HL-60/S4 (cell line): ENCODE measurements around the gene NKX1-2.

Experiments
- in situ Hi-C: fragments of 300-500 bp; cut with MboI; formaldehyde crosslinking; loops from 2 replicates; pipeline ENCODE4 v1.14.3; 2022; ENCODE audit warnings: low sequenced_read_pairs

NKX1-2 gene

GRCh38 chr10:124476043-124476725 is 26.3 kb upstream of the NKX1-2 start:
- in situ Hi-C loops = no loop called here

GRCh38 chr10:124474514-124475070 is 24.8 kb upstream of the NKX1-2 start:
- in situ Hi-C loops = no loop called here

GRCh38 chr10:124473070-124473469 is 23.2 kb upstream of the NKX1-2 start:
- in situ Hi-C loops = no loop called here

GRCh38 chr10:124472071-124472470 is 22.2 kb upstream of the NKX1-2 start:
- in situ Hi-C loops = no loop called here

GRCh38 chr10:124470544-124471434 is 21.0 kb upstream of the NKX1-2 start:
- in situ Hi-C loops = no loop called here

- in situ Hi-C loops = no loop called here
These were observed 20.2 kb upstream of the NKX1-2 start for GRCh38 chr10:124469956-124470484.

- in situ Hi-C loops = no loop called here
These were observed 18.8 kb upstream of the NKX1-2 start for GRCh38 chr10:124468624-124469023.

- in situ Hi-C loops = no loop called here
These were observed 17.3 kb upstream of the NKX1-2 start for GRCh38 chr10:124467165-124467564.

GRCh38 chr10:124465777-124466488 is 16.1 kb upstream of the NKX1-2 start:
- in situ Hi-C loops = no loop called here

GRCh38 chr10:124465003-124465776 is 15.4 kb upstream of the NKX1-2 start:
- in situ Hi-C loops = no loop called here

GRCh38 chr10:124464028-124464965 is 14.5 kb upstream of the NKX1-2 start:
- in situ Hi-C loops = no loop called here

- in situ Hi-C loops = no loop called here
These were observed 12.5 kb upstream of the NKX1-2 start for GRCh38 chr10:124462348-124462695.

- in situ Hi-C loops = no loop called here
These were observed 12.0 kb upstream of the NKX1-2 start, which contains the start of gene LHPP for GRCh38 chr10:124461642-124462347. Gene LHPP, plus strand, starts transcription at chr10:124461823. Its CDS starts 40 bp downstream, at chr10:124461863.

GRCh38 chr10:124460144-124460543 is 10.3 kb upstream of the NKX1-2 start:
- in situ Hi-C loops = no loop called here

- in situ Hi-C loops = no loop called here
These were observed 9.6 kb upstream of the NKX1-2 start for GRCh38 chr10:124459395-124459794.

GRCh38 chr10:124458889-124459288 is 9.1 kb upstream of the NKX1-2 start:
- in situ Hi-C loops = no loop called here

- in situ Hi-C loops = no loop called here
These were observed 8.6 kb upstream of the NKX1-2 start for GRCh38 chr10:124458473-124458872.

GRCh38 chr10:124455441-124455840 is 5.6 kb upstream of the NKX1-2 start:
- in situ Hi-C loops = no loop called here
